Measurements from ENCODE around the gene TMEM88. TPM values are rescaled to one million over a fixed set of nuclear protein-coding genes. Genes with fewer than 3 reads are reported as not detected.

Gene TMEM88
- total RNA-seq, 1 experiment from 2014 or later = 2.8 TPM

- no peak for TF ChIP-seq EZH2phosphoT487 (IDR thresholded peaks at IDR 0.05; ENCODE audit: borderline replicate concordance)
- no peak for TF ChIP-seq RAD21 (IDR thresholded peaks at IDR 0.05; ENCODE audit: low read depth)
- no peak for TF ChIP-seq ZNF274 (IDR thresholded peaks at IDR 0.05; ENCODE audit: low read depth, low read length)
- no peak for TF ChIP-seq ELF1 (IDR thresholded peaks at IDR 0.05; ENCODE audit: borderline replicate concordance, low read depth)
- TF ChIP-seq CBX3 (IDR thresholded peaks at IDR 0.05; ENCODE audit: low read depth) = no peak
- no peak for TF ChIP-seq CEBPB (IDR thresholded peaks at IDR 0.05; ENCODE audit: low read depth)
- TF ChIP-seq EZH2 (IDR thresholded peaks at IDR 0.05) = no peak
- no peak for TF ChIP-seq MAX (IDR thresholded peaks at IDR 0.05)
- no peak for TF ChIP-seq ZBTB33 (IDR thresholded peaks at IDR 0.05; ENCODE audit: extremely low read depth, insufficient replicate concordance, low read length)
- H3K9me2 ChIP-seq (ENCODE audit: insufficient read depth) = no peaks in the 10 kb centered on the region
- no peak overlapping the region for H3K4me2 ChIP-seq (ENCODE audit: low read length)
- H3K9me3 ChIP-seq (ENCODE audit: control insufficient read depth in 1 of 2, insufficient read depth in 1 of 2, low read depth in 1 of 2, low read length in 2 of 2) = no peaks in the 10 kb centered on the region
- ChIA-PET POLR2A (no interaction called here), CTCF (interaction anchor here (0.6 to 1.6 kb wide), 5 partner anchors 11 to 217 kb away, joined by 3 to 6 read pairs (median 3); no protein-coding TSS in a partner anchor), RAD21 (ENCODE audit: low non-redundant PET in 1 of 2, low total read pairs in 2 of 2, uncharacterized antibody in 2 of 2, unreplicated experiment in 2 of 2) (interaction anchor here in 1 of 2 experiments (0.8 kb wide), 1 partner anchor 14 kb away, joined by 3 read pairs; no protein-coding TSS in a partner anchor)
- ATAC-seq (no peak), DNase-seq (ENCODE audit: low read depth, low spot score) (no peak)
- intact Hi-C loops (cut with micrococcal nuclease) = loop anchor here (2.0 to 5.0 kb wide), 3 partner anchors 74 to 165 kb away; no protein-coding TSS in a partner anchor
- BruUV-seq (replicated peaks) = no TSS peak
- H3K4me1 ChIP-seq (ENCODE audit: control insufficient read depth in 1 of 2, insufficient read depth in 2 of 2, low read length in 2 of 2) = peaks cover 0 to 15% of the 10 kb centered on the region in 2 experiments; a peak in 2 of 4 replicates
- no peak overlapping the region for H3K27ac ChIP-seq (ENCODE audit: low read depth, low read length)
- no peak overlapping the region for H3K4me3 ChIP-seq (replicated peaks in 1 of 2; ENCODE audit: low read depth in 1 of 2, low read length in 2 of 2)
- H4K20me1 ChIP-seq (ENCODE audit: insufficient read depth) = no peaks in the 10 kb centered on the region
- no peaks in the 10 kb centered on the region for H3K79me2 ChIP-seq (ENCODE audit: insufficient read depth, low read length)
- H2AFZ ChIP-seq (ENCODE audit: low read depth, low read length, poor library complexity, severe bottlenecking) = no peak overlapping the region
- H3K36me3 ChIP-seq (ENCODE audit: control insufficient read depth in 1 of 2, insufficient read depth in 2 of 2, low read length in 2 of 2) = no peaks in the 10 kb centered on the region
- H3K9ac ChIP-seq (ENCODE audit: low read length) = no peak overlapping the region
- H3K27me3 ChIP-seq (ENCODE audit: insufficient read depth, low read length) = no peaks in the 10 kb centered on the region
These were observed 31.3 kb upstream of the TMEM88 start for GRCh38 chr17:7823581-7824001.

Data from HCT116 (cell line).